Activated T-cell treated with anti-CD3 and anti-CD28 coated beads, Interleukin-2, amount 50 U/mL, for 24 hours (primary cell): ENCODE measurements around the gene CEP41.

ENCODE experiments used
- DNase-seq: peaks from one replicate; pipeline ENCODE4 v3.0.0-alpha.2; 2020
- H3K27ac Mint-ChIP-seq: 2 replicates; pipeline ENCODE4 v1.8.0; 2020; ENCODE audit warnings: mild to moderate bottlenecking, mixed read lengths
- H3K27me3 Mint-ChIP-seq: 2 replicates; pipeline ENCODE4 v1.8.0; 2020; ENCODE audit warnings: mixed read lengths
- H3K36me3 Mint-ChIP-seq: 2 replicates; pipeline ENCODE4 v1.8.0; 2020; ENCODE audit warnings: low read depth, mixed read lengths
- H3K4me1 Mint-ChIP-seq: 2 replicates; pipeline ENCODE4 v1.8.0; 2020; ENCODE audit warnings: low read depth, mixed read lengths
- H3K4me3 Mint-ChIP-seq: 2 replicates; pipeline ENCODE4 v1.8.0; 2020; ENCODE audit warnings: mild to moderate bottlenecking, moderate library complexity, mixed read lengths
- H3K9me3 Mint-ChIP-seq: 2 replicates; pipeline ENCODE4 v1.8.0; 2020; ENCODE audit warnings: mixed read lengths

The CEP41 gene

GRCh38 chr7:130395421-130395820 is 45.4 kb downstream of the CEP41 start:
- Mint-ChIP-seq H3K4me3 (no peak overlapping the region), H3K27ac (peak overlapping the region; percentile 26), H3K27me3 (no peaks in the 10 kb centered on the region), H3K36me3 (peaks cover 31% of the 10 kb centered on the region), H3K4me1 (peaks cover 28% of the 10 kb centered on the region), H3K9me3 (no peaks in the 10 kb centered on the region)
- no peak for DNase-seq

GRCh38 chr7:130394421-130395195 is 46.2 kb downstream of the CEP41 start:
- no peaks in the 10 kb centered on the region for H3K9me3 Mint-ChIP-seq
- H3K36me3 Mint-ChIP-seq: peaks cover 22% of the 10 kb centered on the region
- peak overlapping the region; percentile 84 for H3K27ac Mint-ChIP-seq
- no peak for DNase-seq
- H3K4me1 Mint-ChIP-seq: peaks cover 28% of the 10 kb centered on the region
- H3K4me3 Mint-ChIP-seq: peak overlapping the region; percentile 35
- no peaks in the 10 kb centered on the region for H3K27me3 Mint-ChIP-seq

- H3K36me3 Mint-ChIP-seq: peaks cover 17% of the 10 kb centered on the region
- peak overlapping the region; percentile 84 for H3K27ac Mint-ChIP-seq
- peak overlapping the region; percentile 35 for H3K4me3 Mint-ChIP-seq
- no peak for DNase-seq
- no peaks in the 10 kb centered on the region for H3K27me3 Mint-ChIP-seq
- peaks cover 28% of the 10 kb centered on the region for H3K4me1 Mint-ChIP-seq
- no peaks in the 10 kb centered on the region for H3K9me3 Mint-ChIP-seq
These were observed 46.9 kb downstream of the CEP41 start for GRCh38 chr7:130393841-130394411.

GRCh38 chr7:130393101-130393561 is 47.7 kb downstream of the CEP41 start:
- Mint-ChIP-seq H3K9me3 (no peaks in the 10 kb centered on the region), H3K27ac (no peak overlapping the region), H3K4me3 (no peak overlapping the region), H3K4me1 (peaks cover 28% of the 10 kb centered on the region), H3K36me3 (peaks cover 9% of the 10 kb centered on the region), H3K27me3 (no peaks in the 10 kb centered on the region)
- no peak for DNase-seq

GRCh38 chr7:130390486-130390885 is 50.3 kb downstream of the CEP41 start:
- H3K27me3 Mint-ChIP-seq: no peaks in the 10 kb centered on the region
- no peak overlapping the region for H3K4me3 Mint-ChIP-seq
- no peaks in the 10 kb centered on the region for H3K9me3 Mint-ChIP-seq
- peaks cover 25% of the 10 kb centered on the region for H3K4me1 Mint-ChIP-seq
- H3K27ac Mint-ChIP-seq: no peak overlapping the region
- no peak for DNase-seq
- H3K36me3 Mint-ChIP-seq: no peaks in the 10 kb centered on the region

GRCh38 chr7:130388671-130389070 is 52.1 kb downstream of the CEP41 start:
- H3K9me3 Mint-ChIP-seq: no peaks in the 10 kb centered on the region
- H3K36me3 Mint-ChIP-seq: no peaks in the 10 kb centered on the region
- H3K27ac Mint-ChIP-seq: no peak overlapping the region
- H3K4me1 Mint-ChIP-seq: peaks cover 8% of the 10 kb centered on the region
- H3K4me3 Mint-ChIP-seq: no peak overlapping the region
- no peak for DNase-seq
- H3K27me3 Mint-ChIP-seq: no peaks in the 10 kb centered on the region

GRCh38 chr7:130387628-130388403 is 53.0 kb downstream of the CEP41 start:
- no peaks in the 10 kb centered on the region for H3K4me1 Mint-ChIP-seq
- DNase-seq: no peak

GRCh38 chr7:130387306-130387627 is 53.5 kb downstream of the CEP41 start:
- Mint-ChIP-seq H3K36me3 (no peaks in the 10 kb centered on the region), H3K9me3 (no peaks in the 10 kb centered on the region), H3K4me3 (no peak overlapping the region), H3K4me1 (no peaks in the 10 kb centered on the region), H3K27me3 (no peaks in the 10 kb centered on the region), H3K27ac (no peak overlapping the region)
- no peak for DNase-seq

More at GRCh38 chr7:130387628-130388403, 53.0 kb downstream of the CEP41 start:
- no peaks in the 10 kb centered on the region for H3K36me3 Mint-ChIP-seq
- H3K9me3 Mint-ChIP-seq: no peaks in the 10 kb centered on the region
- H3K27me3 Mint-ChIP-seq: no peaks in the 10 kb centered on the region
- no peak overlapping the region for H3K4me3 Mint-ChIP-seq
- H3K27ac Mint-ChIP-seq: no peak overlapping the region

- Mint-ChIP-seq H3K36me3 (no peaks in the 10 kb centered on the region), H3K27ac (no peak overlapping the region), H3K4me1 (no peaks in the 10 kb centered on the region), H3K4me3 (no peak overlapping the region), H3K27me3 (no peaks in the 10 kb centered on the region), H3K9me3 (no peaks in the 10 kb centered on the region)
- DNase-seq: no peak
These were observed 53.9 kb downstream of the CEP41 start for GRCh38 chr7:130386876-130387275.

- DNase-seq: no peak
- H3K4me1 Mint-ChIP-seq: no peaks in the 10 kb centered on the region
- no peak overlapping the region for H3K27ac Mint-ChIP-seq
- no peaks in the 10 kb centered on the region for H3K36me3 Mint-ChIP-seq
- H3K4me3 Mint-ChIP-seq: no peak overlapping the region
- no peaks in the 10 kb centered on the region for H3K9me3 Mint-ChIP-seq
- no peaks in the 10 kb centered on the region for H3K27me3 Mint-ChIP-seq
These were observed 55.2 kb downstream of the CEP41 start for GRCh38 chr7:130385600-130386066.

GRCh38 chr7:130384841-130385599 is 55.8 kb downstream of the CEP41 start:
- H3K36me3 Mint-ChIP-seq: no peaks in the 10 kb centered on the region
- no peak overlapping the region for H3K27ac Mint-ChIP-seq
- H3K4me1 Mint-ChIP-seq: no peaks in the 10 kb centered on the region
- no peak overlapping the region for H3K4me3 Mint-ChIP-seq
- no peaks in the 10 kb centered on the region for H3K27me3 Mint-ChIP-seq
- DNase-seq: no peak
- H3K9me3 Mint-ChIP-seq: no peaks in the 10 kb centered on the region

GRCh38 chr7:130384371-130384801 is 56.4 kb downstream of the CEP41 start:
- DNase-seq: no peak
- Mint-ChIP-seq H3K4me3 (no peak overlapping the region), H3K36me3 (no peaks in the 10 kb centered on the region), H3K27me3 (no peaks in the 10 kb centered on the region), H3K4me1 (no peaks in the 10 kb centered on the region), H3K27ac (no peak overlapping the region), H3K9me3 (no peaks in the 10 kb centered on the region)

GRCh38 chr7:130383187-130383980 is 57.4 kb downstream of the CEP41 start:
- no peaks in the 10 kb centered on the region for H3K9me3 Mint-ChIP-seq
- no peak overlapping the region for H3K4me3 Mint-ChIP-seq

More at GRCh38 chr7:130383187-130383980, 57.4 kb downstream of the CEP41 start:
- Mint-ChIP-seq H3K27ac (no peak overlapping the region), H3K36me3 (no peaks in the 10 kb centered on the region), H3K27me3 (no peaks in the 10 kb centered on the region), H3K4me1 (no peaks in the 10 kb centered on the region)
- DNase-seq: no peak
